ENCODE data around the gene IGF2. TPM values are rescaled to one million over a fixed set of nuclear protein-coding genes. Genes with fewer than 3 reads are reported as not detected.

IGF2 gene
- total RNA-seq, 1 experiment from 2014 or later = 1.5 TPM

GRCh38 chr11:2122222-2122906 lies 16.8 kb downstream of the IGF2 start (continued):
- no peak for TF ChIP-seq ATF1 (CRISPR knock-in tag; IDR thresholded peaks at IDR 0.05)
- TF ChIP-seq IRF2 (CRISPR knock-in tag; IDR thresholded peaks at IDR 0.05; ENCODE audit: borderline replicate concordance, low read depth) = no peak

- POLR2A ChIA-PET = no interaction called here
- CTCF ChIA-PET = interaction anchor here (0.7 to 1.9 kb wide), 4 partner anchors 16 to 47 kb away, joined by 3 to 23 read pairs (median 4); no protein-coding TSS in a partner anchor
These were observed 17.7 kb downstream of the IGF2 start for GRCh38 chr11:2121227-2122130.

More at GRCh38 chr11:2121227-2122130, 17.7 kb downstream of the IGF2 start:
- DNase-seq (ENCODE audit: low spot score) = no peak
- H3K9me3 Mint-ChIP-seq = peaks cover 18% of the 10 kb centered on the region
- no peak for TF ChIP-seq RELA (CRISPR knock-in tag; IDR thresholded peaks at IDR 0.05; ENCODE audit: borderline replicate concordance)
- no peak for TF ChIP-seq AFF4 (CRISPR knock-in tag; IDR thresholded peaks at IDR 0.05; ENCODE audit: borderline replicate concordance)
- no peak for TF ChIP-seq OVOL2 (CRISPR knock-in tag; IDR thresholded peaks at IDR 0.05; ENCODE audit: borderline replicate concordance)
- no peak for TF ChIP-seq ZNF232 (CRISPR knock-in tag; IDR thresholded peaks at IDR 0.05)
- TF ChIP-seq NFATC4 (CRISPR knock-in tag; IDR thresholded peaks at IDR 0.05) = no peak
- TF ChIP-seq ZMAT4 (CRISPR knock-in tag; IDR thresholded peaks at IDR 0.05) = no peak
- no peak for TF ChIP-seq MYBL2 (CRISPR knock-in tag; IDR thresholded peaks at IDR 0.05)
- no peak for TF ChIP-seq PRDM15 (CRISPR knock-in tag; IDR thresholded peaks at IDR 0.05)
- TF ChIP-seq ZNF512 (CRISPR knock-in tag; IDR thresholded peaks at IDR 0.05; ENCODE audit: borderline replicate concordance) = no peak
- no peak for TF ChIP-seq RORB (CRISPR knock-in tag; IDR thresholded peaks at IDR 0.05)
- H3K36me3 Mint-ChIP-seq = peaks cover 11% of the 10 kb centered on the region
- peaks cover 12% of the 10 kb centered on the region for H3K27me3 Mint-ChIP-seq (ENCODE audit: low read depth)
- no peak for ATAC-seq
- H3K27ac Mint-ChIP-seq = no peak overlapping the region
- no peak overlapping the region for H3K4me3 Mint-ChIP-seq
- no peaks in the 10 kb centered on the region; the same call in 1 of the 2 replicates for H3K4me1 Mint-ChIP-seq
